ENCODE measurements around the gene IL10.

GRCh38 chr1:206796116-206796515 lies 23.8 kb upstream of the IL10 start:
- TF ChIP-seq PATZ1 (CRISPR knock-in tag; IDR thresholded peaks at IDR 0.05; ENCODE audit: borderline replicate concordance) = no peak
- TF ChIP-seq RARB (CRISPR knock-in tag; IDR thresholded peaks at IDR 0.05) = no peak
- TF ChIP-seq OSR1 (CRISPR knock-in tag; IDR thresholded peaks at IDR 0.05) = no peak
- no peak for TF ChIP-seq ZNF565 (CRISPR knock-in tag; conservative IDR thresholded peaks at IDR 0.05; ENCODE audit: low read depth)
- no peak for TF ChIP-seq ZNF70 (CRISPR knock-in tag; IDR thresholded peaks at IDR 0.05)
- no peak for TF ChIP-seq CREB5 (CRISPR knock-in tag; IDR thresholded peaks at IDR 0.05; ENCODE audit: low read depth)
- TF ChIP-seq, protein P1, sequence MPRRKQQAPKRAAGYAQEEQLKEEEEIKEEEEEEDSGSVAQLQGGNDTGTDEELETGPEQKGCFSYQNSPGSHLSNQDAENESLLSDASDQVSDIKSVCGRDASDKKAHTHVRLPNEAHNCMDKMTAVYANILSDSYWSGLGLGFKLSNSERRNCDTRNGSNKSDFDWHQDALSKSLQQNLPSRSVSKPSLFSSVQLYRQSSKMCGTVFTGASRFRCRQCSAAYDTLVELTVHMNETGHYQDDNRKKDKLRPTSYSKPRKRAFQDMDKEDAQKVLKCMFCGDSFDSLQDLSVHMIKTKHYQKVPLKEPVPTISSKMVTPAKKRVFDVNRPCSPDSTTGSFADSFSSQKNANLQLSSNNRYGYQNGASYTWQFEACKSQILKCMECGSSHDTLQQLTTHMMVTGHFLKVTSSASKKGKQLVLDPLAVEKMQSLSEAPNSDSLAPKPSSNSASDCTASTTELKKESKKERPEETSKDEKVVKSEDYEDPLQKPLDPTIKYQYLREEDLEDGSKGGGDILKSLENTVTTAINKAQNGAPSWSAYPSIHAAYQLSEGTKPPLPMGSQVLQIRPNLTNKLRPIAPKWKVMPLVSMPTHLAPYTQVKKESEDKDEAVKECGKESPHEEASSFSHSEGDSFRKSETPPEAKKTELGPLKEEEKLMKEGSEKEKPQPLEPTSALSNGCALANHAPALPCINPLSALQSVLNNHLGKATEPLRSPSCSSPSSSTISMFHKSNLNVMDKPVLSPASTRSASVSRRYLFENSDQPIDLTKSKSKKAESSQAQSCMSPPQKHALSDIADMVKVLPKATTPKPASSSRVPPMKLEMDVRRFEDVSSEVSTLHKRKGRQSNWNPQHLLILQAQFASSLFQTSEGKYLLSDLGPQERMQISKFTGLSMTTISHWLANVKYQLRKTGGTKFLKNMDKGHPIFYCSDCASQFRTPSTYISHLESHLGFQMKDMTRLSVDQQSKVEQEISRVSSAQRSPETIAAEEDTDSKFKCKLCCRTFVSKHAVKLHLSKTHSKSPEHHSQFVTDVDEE (CRISPR knock-in tag; IDR thresholded peaks at IDR 0.05) = no peak
- TF ChIP-seq ARNTL (CRISPR knock-in tag; IDR thresholded peaks at IDR 0.05; ENCODE audit: borderline replicate concordance, low read depth) = no peak
- TF ChIP-seq TCF4 (CRISPR knock-in tag; IDR thresholded peaks at IDR 0.05; ENCODE audit: borderline replicate concordance) = no peak
- TF ChIP-seq ZFP3 (CRISPR knock-in tag; IDR thresholded peaks at IDR 0.05) = no peak
- no peak for TF ChIP-seq CSDC2 (CRISPR knock-in tag; IDR thresholded peaks at IDR 0.05)
- TF ChIP-seq ZFP30 (CRISPR knock-in tag; IDR thresholded peaks at IDR 0.05) = no peak
